GM19193 (cell line): ENCODE results near the gene CDH15.

Experiments used
- POLR2A ChIP-seq: IDR thresholded peaks from 4 replicates; pipeline ENCODE4 v1.6.1; 2011; ENCODE audit not compliant: insufficient read depth, insufficient read length; ENCODE audit errors: extremely low read depth

CDH15 gene

DNA sequence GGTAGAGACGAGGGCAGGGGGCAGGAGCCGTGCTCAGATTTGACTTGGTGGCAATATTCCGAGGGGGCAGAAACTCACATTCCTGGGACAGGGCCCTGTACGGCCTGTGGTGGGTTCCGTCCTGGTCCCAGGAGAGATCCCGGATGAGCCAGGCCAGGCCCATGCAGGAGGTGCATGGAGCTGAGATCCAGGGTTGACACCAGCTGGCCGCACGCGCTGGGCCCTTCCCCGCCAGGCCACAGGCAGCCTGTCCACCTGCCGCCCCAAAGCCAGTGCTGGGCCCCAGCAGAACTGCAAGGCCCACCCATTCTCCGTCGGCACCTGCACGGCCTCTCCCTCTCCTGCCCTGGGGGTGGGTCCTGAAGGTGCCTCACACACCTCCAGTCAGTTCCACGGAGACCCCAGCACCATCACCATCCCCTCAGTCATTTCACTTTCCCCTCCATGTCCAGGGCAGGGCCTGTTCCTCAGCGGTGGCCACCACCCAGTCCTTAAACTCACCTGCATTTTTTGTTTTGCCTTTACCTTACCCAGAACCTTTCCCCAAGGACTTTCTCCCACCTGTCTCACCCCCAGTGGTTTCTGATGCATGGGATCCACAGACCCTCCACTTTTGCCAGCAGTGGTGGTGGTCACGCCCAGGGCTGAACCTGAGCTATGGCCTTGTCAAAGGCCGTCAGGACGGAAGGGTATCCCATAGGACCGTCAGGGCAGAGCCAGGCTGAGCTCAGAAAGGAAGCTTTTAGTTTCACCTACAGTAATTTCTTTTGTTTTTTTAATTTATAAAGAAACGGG is 25.1 kb upstream of the CDH15 start:
- TF ChIP-seq POLR2A = no peak

GRCh38 chr16:89147085-89147817 is 24.3 kb upstream of the CDH15 start:
- TF ChIP-seq POLR2A = no peak

DNA sequence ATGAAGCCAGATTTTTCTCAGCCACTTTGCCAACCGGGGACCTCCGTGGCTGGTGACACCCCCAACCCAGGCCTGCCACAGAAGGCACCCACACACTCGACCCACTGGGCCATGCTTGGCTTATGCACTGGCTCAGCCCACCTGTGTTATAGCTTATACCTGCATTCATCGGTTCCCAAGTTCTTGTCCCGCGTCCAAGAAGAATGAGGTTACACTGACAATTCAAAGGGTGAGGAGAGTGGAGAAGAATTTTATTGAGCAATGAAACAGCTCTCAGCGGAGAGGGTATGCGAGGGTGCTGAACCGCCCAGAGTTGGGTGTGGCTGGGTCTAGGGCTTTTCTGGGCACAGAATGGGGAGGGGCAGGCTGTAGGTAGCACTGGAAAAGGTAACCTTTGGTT is 22.2 kb upstream of the CDH15 start:
- TF ChIP-seq POLR2A = no peak

GRCh38 chr16:89150090-89150835 is 21.3 kb upstream of the CDH15 start:
- TF ChIP-seq POLR2A = no peak

- no peak for TF ChIP-seq POLR2A
Observed at GRCh38 chr16:89150981-89151380, 20.6 kb upstream of the CDH15 start.

- TF ChIP-seq POLR2A = no peak
Observed at GRCh38 chr16:89152831-89153700, 18.5 kb upstream of the CDH15 start.

DNA sequence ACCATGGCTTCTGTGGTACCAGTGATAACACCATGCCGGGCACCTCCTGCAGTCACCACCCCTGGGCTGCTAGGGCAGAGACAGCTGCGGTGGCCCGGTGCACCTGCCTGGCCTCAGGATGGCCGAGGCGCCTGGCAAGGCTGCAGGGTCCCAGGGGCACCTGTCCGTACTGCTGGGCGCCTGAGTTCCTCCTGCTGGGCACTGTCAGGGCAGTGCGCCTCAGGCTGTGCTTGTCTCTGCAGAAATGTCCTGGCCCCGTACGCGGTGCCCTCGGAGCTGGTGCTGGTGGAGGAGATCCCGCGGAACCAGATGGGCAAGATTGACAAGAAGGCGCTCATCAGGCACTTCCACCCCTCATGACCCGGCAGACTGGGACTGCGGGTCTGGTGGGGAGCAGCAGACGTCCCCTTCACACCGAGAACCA is 17.7 kb upstream of the CDH15 start:
- TF ChIP-seq POLR2A = no peak

DNA sequence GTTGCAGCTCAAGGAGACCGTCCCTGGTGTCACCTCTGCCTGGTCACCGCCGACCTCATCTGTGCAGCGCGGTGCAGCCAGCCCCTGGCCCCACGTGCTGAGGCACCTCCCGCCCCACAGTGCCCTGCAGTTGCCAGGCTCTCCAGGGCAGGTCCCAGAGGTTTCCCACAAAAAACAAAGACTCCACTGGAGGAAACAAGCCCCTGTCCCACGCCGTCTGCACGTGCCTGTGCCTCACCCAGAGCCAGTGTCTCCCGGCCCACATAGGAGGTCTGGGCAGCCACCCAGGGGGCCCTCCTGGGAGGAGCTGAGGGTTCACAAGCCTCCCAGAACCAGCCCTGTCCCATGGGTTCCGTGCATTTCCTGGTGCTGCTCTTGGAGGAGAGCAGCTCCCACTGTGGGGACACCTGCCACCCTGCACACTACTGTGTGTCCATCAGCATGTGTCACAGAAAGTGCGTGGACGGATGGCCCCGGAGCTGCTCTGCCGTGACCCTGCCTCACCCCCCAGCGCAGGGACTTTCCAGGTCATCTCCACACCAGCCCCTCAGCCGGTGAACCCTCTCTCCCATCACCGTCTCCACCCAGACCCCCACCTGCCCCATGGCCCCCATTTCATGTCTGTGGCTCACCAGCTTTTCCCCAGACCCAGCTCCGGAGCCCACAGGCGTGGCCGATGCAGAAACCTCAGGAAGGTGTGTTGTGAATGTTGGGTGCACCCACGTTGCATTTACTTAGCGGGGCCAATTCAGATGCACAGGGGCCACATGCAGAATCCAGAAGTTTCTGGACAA is 17.0 kb upstream of the CDH15 start:
- no peak for TF ChIP-seq POLR2A

GRCh38 chr16:89155184-89155679 is 16.3 kb upstream of the CDH15 start:
- TF ChIP-seq POLR2A = peak; percentile 10

DNA sequence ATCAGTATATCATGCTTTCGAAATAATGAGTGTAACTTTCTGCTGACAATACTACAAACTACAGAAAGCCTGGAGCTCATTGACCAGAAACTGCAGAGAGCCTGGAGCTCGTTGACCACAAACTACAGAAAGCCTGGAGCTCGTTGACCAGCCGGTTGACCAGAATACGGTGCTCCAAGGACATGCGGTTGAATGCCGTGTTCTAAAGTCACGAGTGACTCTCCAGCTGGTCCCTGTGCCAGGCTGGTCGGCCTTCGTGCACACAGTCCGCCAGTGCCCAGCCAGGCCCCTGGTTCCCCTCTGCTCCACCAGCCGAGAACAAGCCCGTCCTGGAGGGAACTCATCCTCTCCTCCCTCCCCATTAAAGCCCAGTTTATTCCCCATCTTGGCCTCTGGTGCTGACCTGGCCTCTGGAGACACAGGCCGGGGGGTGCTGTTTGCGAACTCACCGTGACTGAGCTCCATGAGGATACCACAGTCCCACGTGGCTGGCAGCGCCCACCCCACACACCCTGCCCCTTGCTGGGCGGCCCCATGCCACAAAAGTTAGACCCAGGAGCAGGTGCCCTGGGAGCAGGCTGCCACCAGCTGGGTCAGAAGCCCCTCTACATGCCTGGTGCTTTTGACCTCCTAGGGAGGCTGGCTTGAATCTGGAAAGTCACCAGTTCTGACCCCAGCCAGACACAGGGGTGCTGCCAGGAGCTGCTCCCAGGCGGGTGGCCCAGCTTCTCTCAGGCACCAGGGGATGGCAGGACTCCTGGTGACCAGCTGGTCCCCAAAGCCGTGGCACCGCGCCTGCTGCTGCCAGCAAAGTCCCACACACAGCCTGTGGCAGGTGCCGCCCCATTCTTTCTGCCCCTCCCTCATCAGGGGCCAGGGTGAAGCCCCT is 15.5 kb upstream of the CDH15 start:
- no peak for TF ChIP-seq POLR2A

- TF ChIP-seq POLR2A = peak; percentile 23
Observed at GRCh38 chr16:89156740-89157645, 14.6 kb upstream of the CDH15 start.

GRCh38 chr16:89157778-89158177 is 13.8 kb upstream of the CDH15 start:
- no peak for TF ChIP-seq POLR2A
